D721Med (cell line): ENCODE data around the gene LACTBL1.
"Not testable (repeated sequence)": the region's sequence is repeated elsewhere in the genome, so short reads cannot be mapped to it uniquely, and the experiment has no call there.

ENCODE experiments used
- DNase-seq: peaks from one replicate; pipeline ENCODE4 v3.0.0; 2011; ENCODE audit warnings: low spot score; ENCODE audit not compliant: insufficient read length
- FAIRE-seq: peaks from 2 replicates; lab custom pipeline; 2011; peaks lifted over from hg19 to GRCh38; lab: Jason Lieb, UNC
- TF ChIP-seq, protein P1 (sequence below): IDR thresholded peaks from 2 replicates; pipeline ENCODE4 v1.5.1; 2012; ENCODE audit warnings: mild to moderate bottlenecking, control low read depth; ENCODE audit not compliant: insufficient read depth; ENCODE audit errors: missing control alignments

Gene LACTBL1

DNA sequence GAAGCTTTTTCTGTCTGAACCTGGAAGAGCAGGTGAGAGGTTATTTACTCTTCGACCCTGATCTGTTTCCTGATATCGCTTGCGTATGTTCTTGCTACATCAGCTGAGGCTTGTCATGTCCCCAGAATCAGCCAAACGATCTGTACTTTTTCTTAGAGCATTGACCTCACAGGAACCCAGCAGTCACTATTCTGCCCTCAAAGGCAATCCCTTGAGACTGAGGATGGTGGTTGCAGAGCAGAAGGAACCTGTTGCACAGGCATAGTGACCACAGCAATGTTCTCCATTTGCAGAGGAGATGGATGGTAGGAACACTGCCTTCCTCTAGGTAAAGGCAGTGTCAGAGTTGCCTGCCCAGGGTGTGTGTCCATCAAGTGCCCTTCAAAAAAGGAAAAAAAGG lies 11.3 kb upstream of the LACTBL1 start:
- TF ChIP-seq, protein P1, sequence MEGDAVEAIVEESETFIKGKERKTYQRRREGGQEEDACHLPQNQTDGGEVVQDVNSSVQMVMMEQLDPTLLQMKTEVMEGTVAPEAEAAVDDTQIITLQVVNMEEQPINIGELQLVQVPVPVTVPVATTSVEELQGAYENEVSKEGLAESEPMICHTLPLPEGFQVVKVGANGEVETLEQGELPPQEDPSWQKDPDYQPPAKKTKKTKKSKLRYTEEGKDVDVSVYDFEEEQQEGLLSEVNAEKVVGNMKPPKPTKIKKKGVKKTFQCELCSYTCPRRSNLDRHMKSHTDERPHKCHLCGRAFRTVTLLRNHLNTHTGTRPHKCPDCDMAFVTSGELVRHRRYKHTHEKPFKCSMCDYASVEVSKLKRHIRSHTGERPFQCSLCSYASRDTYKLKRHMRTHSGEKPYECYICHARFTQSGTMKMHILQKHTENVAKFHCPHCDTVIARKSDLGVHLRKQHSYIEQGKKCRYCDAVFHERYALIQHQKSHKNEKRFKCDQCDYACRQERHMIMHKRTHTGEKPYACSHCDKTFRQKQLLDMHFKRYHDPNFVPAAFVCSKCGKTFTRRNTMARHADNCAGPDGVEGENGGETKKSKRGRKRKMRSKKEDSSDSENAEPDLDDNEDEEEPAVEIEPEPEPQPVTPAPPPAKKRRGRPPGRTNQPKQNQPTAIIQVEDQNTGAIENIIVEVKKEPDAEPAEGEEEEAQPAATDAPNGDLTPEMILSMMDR: no peak
- FAIRE-seq (no peak), DNase-seq (no peak)

DNA sequence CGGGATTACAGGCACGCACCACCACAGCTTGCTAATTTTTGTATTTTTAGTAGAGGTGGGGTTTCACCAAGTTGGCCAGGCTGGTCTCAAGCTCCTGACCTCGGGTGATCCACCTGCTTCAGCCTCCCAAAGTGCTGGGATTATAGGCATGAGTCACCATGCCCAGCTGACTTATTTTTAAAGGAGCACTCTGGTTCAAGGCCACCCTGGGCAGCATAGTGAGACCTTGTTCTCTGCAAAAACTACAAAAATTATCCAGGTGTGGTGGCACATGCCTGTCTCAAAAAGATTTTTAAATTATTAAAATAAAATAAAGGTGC lies 7.8 kb upstream of the LACTBL1 start:
- DNase-seq, FAIRE-seq: not testable (repeated sequence)

DNA sequence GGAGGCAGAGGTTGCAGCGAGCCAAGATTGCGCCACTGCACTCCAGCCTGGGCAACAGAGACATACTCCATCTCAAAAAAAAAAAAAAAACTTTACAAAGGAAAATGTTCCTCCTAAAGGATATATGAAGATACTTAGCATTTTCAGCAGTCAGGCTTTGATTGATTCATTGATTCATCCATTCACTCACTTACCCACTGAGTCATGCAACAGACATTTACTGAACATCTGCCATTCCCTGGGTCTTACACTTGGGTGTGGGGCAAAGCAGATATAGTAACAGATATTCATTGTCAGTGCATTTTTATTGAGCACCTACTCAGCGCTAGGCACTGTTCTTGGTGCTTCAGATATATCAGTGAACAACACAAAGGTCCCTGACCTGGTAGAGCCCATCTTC lies 5.6 kb upstream of the LACTBL1 start:
- TF ChIP-seq, protein P1: no peak
- no peak for FAIRE-seq

DNA sequence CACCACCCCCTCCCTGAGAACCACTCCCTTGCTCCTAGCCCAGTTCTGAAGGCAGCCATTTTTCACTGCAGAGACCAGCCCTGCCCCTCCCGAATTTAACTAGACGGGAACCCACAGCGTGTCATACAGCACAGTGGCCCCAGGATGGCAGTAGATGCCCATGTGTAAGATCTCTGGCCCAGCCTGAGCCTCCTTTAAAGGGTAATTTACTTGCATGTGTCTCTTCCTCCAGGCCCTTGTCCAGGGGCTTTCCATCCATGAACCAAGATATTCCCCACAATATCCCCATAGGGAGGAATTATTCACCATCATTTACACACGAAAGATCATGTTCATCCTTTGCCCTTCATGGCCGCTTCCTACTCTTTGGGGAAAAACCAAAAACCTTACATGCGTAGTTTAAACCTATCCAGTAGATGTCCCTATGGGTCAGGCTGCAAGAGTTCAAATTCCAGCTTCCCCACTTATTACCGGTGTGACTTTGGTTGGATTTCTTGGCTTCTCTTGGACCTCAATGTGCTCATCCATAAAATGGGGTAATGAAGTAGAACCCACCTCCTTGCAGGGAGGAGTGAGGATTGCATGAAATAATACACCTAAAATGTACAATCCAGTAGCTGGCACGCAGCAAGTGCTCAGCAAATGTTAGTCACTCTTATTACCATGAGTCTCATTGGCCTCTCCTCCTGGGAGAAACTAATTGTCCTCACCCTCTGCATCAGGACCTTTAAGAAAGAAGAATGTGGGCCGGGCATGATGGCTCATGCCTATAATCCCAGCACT lies 4.0 kb upstream of the LACTBL1 start:
- DNase-seq: no peak
- TF ChIP-seq, protein P1: peak; percentile 90
- FAIRE-seq: no peak

More for the DNA sequence above, 5.6 kb upstream of the LACTBL1 start:
- DNase-seq: no peak

DNA sequence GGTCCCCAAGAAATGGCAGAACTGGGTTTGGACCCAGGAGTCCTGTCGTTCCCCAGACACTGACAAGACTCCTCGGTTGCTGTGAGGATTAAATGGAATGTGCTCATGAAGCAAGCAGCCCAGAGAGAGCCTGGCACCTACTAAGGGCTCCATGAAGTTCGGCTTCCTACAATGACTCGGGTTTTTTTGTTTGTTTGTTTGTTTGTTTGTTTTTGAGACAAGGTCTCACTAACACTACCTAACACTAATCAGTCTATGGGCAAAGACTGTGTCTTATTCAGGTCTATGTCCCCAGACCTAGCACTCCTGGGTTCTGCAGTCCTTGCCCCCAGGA lies 3.4 kb upstream of the LACTBL1 start:
- DNase-seq (no peak), FAIRE-seq (no peak)
- TF ChIP-seq, protein P1: no peak

DNA sequence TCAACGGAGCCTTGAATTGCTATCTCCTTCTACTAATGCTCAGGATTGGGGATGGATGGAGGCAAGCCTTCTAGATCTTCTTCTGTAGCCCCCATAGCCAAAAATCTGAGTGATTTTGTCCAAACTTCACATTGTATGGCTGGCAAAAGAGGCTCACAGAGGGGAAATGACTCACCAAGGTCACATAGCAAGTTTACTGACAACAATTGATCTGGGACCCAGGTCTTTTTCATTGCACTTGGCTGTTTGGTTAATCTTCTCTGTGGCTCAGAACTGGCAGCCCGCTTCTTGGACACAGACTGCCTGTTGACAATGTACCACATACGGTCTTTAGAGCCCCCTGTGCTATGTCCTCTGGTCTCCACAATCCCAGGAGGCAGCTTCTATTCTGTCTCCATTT lies 3.0 kb upstream of the LACTBL1 start:
- TF ChIP-seq, protein P1: no peak
- FAIRE-seq: no peak
- no peak for DNase-seq

DNA sequence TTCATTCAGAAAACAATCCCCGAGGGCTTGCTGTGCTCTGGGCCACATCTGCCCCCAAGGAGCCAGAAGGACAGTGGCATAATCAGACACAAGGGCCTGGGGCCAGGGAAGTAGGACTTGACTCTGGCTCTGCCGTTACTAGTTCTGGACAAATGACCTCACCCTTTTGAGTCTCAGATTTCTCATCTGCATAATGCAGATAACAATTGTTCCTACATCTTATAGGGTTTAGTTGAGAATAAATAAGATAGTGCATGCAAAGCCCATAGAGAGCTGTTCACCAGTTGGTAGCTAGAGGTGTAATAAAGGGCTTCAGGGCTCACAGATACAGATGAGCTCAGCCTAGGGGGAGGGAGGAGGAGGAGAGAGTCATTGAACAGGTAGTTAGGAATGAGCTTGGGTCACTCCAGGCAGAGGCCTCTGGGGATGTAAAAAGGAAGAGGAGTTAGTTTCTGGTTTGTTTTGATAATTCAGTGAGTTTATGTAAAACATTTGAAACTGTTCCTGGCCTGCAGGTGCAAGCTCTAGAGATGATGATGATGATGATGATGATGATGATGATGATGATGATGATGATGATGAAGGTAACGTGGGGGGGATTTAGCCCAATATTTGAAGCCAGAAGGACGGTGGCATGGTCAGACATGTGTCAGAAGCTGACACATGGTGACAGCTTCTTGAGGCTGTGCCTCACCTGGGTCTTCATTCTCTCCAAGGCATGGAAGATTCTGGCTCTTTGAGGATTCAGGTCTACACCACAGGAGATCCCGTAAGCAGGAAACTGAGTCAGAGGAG lies 858 bp downstream of the LACTBL1 start:
- FAIRE-seq: no peak
- TF ChIP-seq, protein P1: no peak
- no peak for DNase-seq
